Natural killer cell (primary cell): ENCODE measurements around the gene CDK5RAP3. TPM values are rescaled to one million over a fixed set of nuclear protein-coding genes. Genes with fewer than 3 reads are reported as not detected.

ENCODE experiments used
- ATAC-seq, 3 donors: fragments of 150-1000 bp in 2 of 3; fragments of 200-7000 bp in 1 of 3; cut with Tn5 transposase; 1 replicate in 1 of 3; 2 replicates in 2 of 3; pipeline ENCODE4 v1.10.0; 2021; ENCODE audit warnings: mild to moderate bottlenecking in 2 of 3, moderate library complexity in 2 of 3
- DNase-seq, 2 donors: peaks; one replicate each; pipeline versions ENCODE4 v3.0.0 to v3.0.0-alpha.2; 2013 to 2021; ENCODE audit warnings: mixed read lengths in 1 of 2
- H3K27ac ChIP-seq: one replicate; pipeline ENCODE4 v1.5.1; 2013; ENCODE audit warnings: mild to moderate bottlenecking, low read length
- H3K27me3 ChIP-seq: one replicate; pipeline ENCODE4 v1.6.1; 2013; ENCODE audit warnings: low read length; ENCODE audit not compliant: control insufficient read depth, insufficient read depth
- H3K36me3 ChIP-seq: one replicate; pipeline ENCODE4 v1.6.1; 2013; ENCODE audit warnings: low read length; ENCODE audit not compliant: control insufficient read depth, insufficient read depth
- H3K4me1 ChIP-seq: one replicate; pipeline ENCODE4 v1.6.1; 2013; ENCODE audit warnings: low read length; ENCODE audit not compliant: control insufficient read depth, insufficient read depth
- H3K4me3 ChIP-seq: one replicate; pipeline ENCODE4 v1.5.1; 2013; ENCODE audit warnings: low read length
- H3K9me3 ChIP-seq: one replicate; pipeline ENCODE4 v1.6.1; 2013; ENCODE audit warnings: low read length; ENCODE audit not compliant: control insufficient read depth, insufficient read depth
- H3K27ac Mint-ChIP-seq, 2 donors: one replicate each; pipeline ENCODE4 v1.8.0; 2022; ENCODE audit warnings: mild to moderate bottlenecking in 2 of 2, mixed read lengths in 2 of 2, moderate library complexity in 1 of 2
- H3K27me3 Mint-ChIP-seq, 2 donors: one replicate each; pipeline ENCODE4 v1.8.0; 2022; ENCODE audit warnings: low read depth in 2 of 2, mixed read lengths in 2 of 2
- H3K36me3 Mint-ChIP-seq: one replicate; pipeline ENCODE4 v1.8.0; 2022; ENCODE audit warnings: mixed read lengths
- H3K4me1 Mint-ChIP-seq, 2 donors: one replicate each; pipeline ENCODE4 v1.8.0; 2022; ENCODE audit warnings: mixed read lengths in 2 of 2
- H3K4me3 Mint-ChIP-seq: one replicate; pipeline ENCODE4 v1.8.0; 2022; ENCODE audit warnings: mild to moderate bottlenecking, moderate library complexity, mixed read lengths
- H3K9me3 Mint-ChIP-seq, 2 donors: one replicate each; pipeline ENCODE4 v1.8.0; 2022; ENCODE audit warnings: mixed read lengths in 2 of 2
- CTCF ChIP-seq: fragments of 200-600 bp; IDR thresholded peaks from one replicate; pipeline ENCODE4 v1.8.0; 2022; ENCODE audit warnings: antibody characterized with exemption
- WGBS: methylation state at CpG from one replicate; pipeline ENCODE4 v1.1.7; 2013; ENCODE audit warnings: missing lambda C conversion rate; ENCODE audit not compliant: insufficient coverage; 5-methylcytosine and 5-hydroxymethylcytosine counted together
- intact Hi-C: fragments of 100-400 bp; cut with micrococcal nuclease; formaldehyde crosslinking; loops from one replicate; pipeline ENCODE4 v1.14.2; 2022
- total RNA-seq, 4 donors: library from RNA; stranded (reverse); fragments of 120-200 nt in 1 of 4; gene quantifications; one replicate each; pipeline versions ENCODE4 v1.2.3 to v1.2.4, GENCODE V29; 2013 to 2022

Gene CDK5RAP3
- total RNA-seq, 3 donors from 2014 or later (not counting 1 experiment from before 2014, with no cell fraction given), result 289 to 300 (median 292) TPM

GRCh38 chr17:47937941-47938340 lies 33.0 kb upstream of the CDK5RAP3 start:
- no peak for DNase-seq

GRCh38 chr17:47941246-47942095 lies 29.4 kb upstream of the CDK5RAP3 start, which contains the start of gene PNPO:
Gene PNPO (plus strand): TSS chr17:47941571. CDS start chr17:47941676, 105 bp downstream.
- ATAC-seq, result peak; percentile 96 to 99 (median 97)
- DNase-seq, result peak; percentile 90 to 97
- Histone ChIP-seq H3K36me3 (peaks cover 4% of the 10 kb centered on the region), H3K9me3 (no peaks in the 10 kb centered on the region), H3K4me3 (peak within 1 kb of the TSS; percentile 79), H3K4me1 (peaks cover 36% of the 10 kb centered on the region), H3K27me3 (no peaks in the 10 kb centered on the region), H3K27ac (peak within 1 kb of the TSS; percentile 72)
- intact Hi-C loops, result loop anchor here (1.0 to 10.0 kb wide), 6 partner anchors 29 to 163 kb away; partner anchors contain the start of genes CBX1, LRRC46, MRPL10 and NFE2L1
- Mint-ChIP-seq H3K27me3 (no peaks in the 10 kb centered on the region), H3K4me1 (peaks cover 27 to 37% of the 10 kb centered on the region in 2 donors), H3K4me3 (peak within 1 kb of the TSS; percentile 93), H3K36me3 (no peaks in the 10 kb centered on the region), H3K27ac (peak within 1 kb of the TSS; percentile 87 to 92), H3K9me3 (no peaks in the 10 kb centered on the region)
- no peak for TF ChIP-seq CTCF
- under 1% methylated on average over 50 of the region's 50 CpGs for WGBS

More at GRCh38 chr17:47937941-47938340, 33.0 kb upstream of the CDK5RAP3 start:
- WGBS, result 74% methylated on average over 5 of the region's 5 CpGs
- Histone ChIP-seq H3K27ac (no peak overlapping the region), H3K4me1 (peaks cover 15% of the 10 kb centered on the region), H3K9me3 (no peaks in the 10 kb centered on the region), H3K4me3 (no peak overlapping the region), H3K27me3 (no peaks in the 10 kb centered on the region), H3K36me3 (peaks cover 2% of the 10 kb centered on the region)
- H3K36me3 Mint-ChIP-seq, result no peaks in the 10 kb centered on the region
- ATAC-seq, result no peak
- TF ChIP-seq CTCF, result no peak
- no peak overlapping the region for H3K4me3 Mint-ChIP-seq
- no peaks in the 10 kb centered on the region for H3K9me3 Mint-ChIP-seq
- intact Hi-C loops, result no loop called here
- no peak overlapping the region for H3K27ac Mint-ChIP-seq
- H3K4me1 Mint-ChIP-seq, result peaks cover 16 to 20% of the 10 kb centered on the region in 2 donors
- H3K27me3 Mint-ChIP-seq, result no peaks in the 10 kb centered on the region

- no peaks in the 10 kb centered on the region for H3K9me3 Mint-ChIP-seq
- 8% methylated on average over 5 of the region's 5 CpGs for WGBS
- H3K4me1 Mint-ChIP-seq, result peaks cover 27 to 42% of the 10 kb centered on the region in 2 donors
These were observed 28.8 kb upstream of the CDK5RAP3 start for GRCh38 chr17:47942096-47942510.

More at GRCh38 chr17:47942096-47942510, 28.8 kb upstream of the CDK5RAP3 start:
- H3K27ac ChIP-seq, result peak overlapping the region; percentile 72
- no peak for TF ChIP-seq CTCF
- ATAC-seq, result no peak
- H3K9me3 ChIP-seq, result no peaks in the 10 kb centered on the region
- Mint-ChIP-seq H3K36me3 (no peaks in the 10 kb centered on the region), H3K27me3 (no peaks in the 10 kb centered on the region), H3K27ac (peak overlapping the region; percentile 87 to 92), H3K4me3 (peak overlapping the region; percentile 93)
- H3K4me1 ChIP-seq, result peaks cover 36% of the 10 kb centered on the region
- peaks cover 6% of the 10 kb centered on the region for H3K36me3 ChIP-seq
- no peaks in the 10 kb centered on the region for H3K27me3 ChIP-seq
- H3K4me3 ChIP-seq, result peak overlapping the region; percentile 79
- intact Hi-C loops, result loop anchor here (10.0 kb wide), 3 partner anchors 107 to 163 kb away; partner anchors contain the start of genes CBX1, LRRC46, MRPL10 and SNX11
- no peak for DNase-seq
